H1 (cell line): Measurements from ENCODE around the gene PRKAR1B.

Source experiments
- CEBPB ChIP-seq: IDR thresholded peaks from 2 replicates; pipeline ENCODE4 v1.6.1; 2012; ENCODE audit warnings: low read depth, low read length
- CTCF ChIP-seq, 3 experiments: IDR thresholded peaks; 1 replicate in 2 of 3; 2 replicates in 1 of 3; pipeline versions ENCODE4 v1.5.1 to v1.6.1; 2011; ENCODE audit warnings: low read length in 3 of 3, mild to moderate bottlenecking in 3 of 3, inconsistent platforms in 2 of 3, low read depth in 1 of 3, moderate library complexity in 1 of 3; ENCODE audit not compliant: insufficient read depth in 1 of 3; ENCODE audit errors: control extremely low read depth in 1 of 3
- EGR1 ChIP-seq: IDR thresholded peaks from 2 replicates; pipeline ENCODE4 v1.6.1; 2011; ENCODE audit warnings: low read depth, low read length, borderline replicate concordance
- GABPA ChIP-seq: IDR thresholded peaks from 2 replicates; pipeline ENCODE4 v1.6.1; 2011; ENCODE audit warnings: mild to moderate bottlenecking, low read length, moderate library complexity, borderline replicate concordance; ENCODE audit not compliant: insufficient read depth
- HDAC2 ChIP-seq, 2 experiments: fragments of 300-600 bp in 1 of 2; sonication (generic) in 1 of 2; IDR thresholded peaks; 2 replicates each; pipeline ENCODE4 v1.6.1; 2011 to 2012; ENCODE audit warnings: low read depth in 2 of 2, low read length in 2 of 2, mild to moderate bottlenecking in 2 of 2, moderate library complexity in 2 of 2, borderline replicate concordance in 1 of 2, inconsistent platforms in 1 of 2
- KDM1A ChIP-seq: fragments of 200-600, 300-600 bp; sonication (generic); IDR thresholded peaks from 2 replicates; pipeline ENCODE4 v1.7.1; 2016; ENCODE audit warnings: mild to moderate bottlenecking, low read length, borderline replicate concordance
- NRF1 ChIP-seq: IDR thresholded peaks from 2 replicates; pipeline ENCODE4 v1.6.1; 2011; ENCODE audit warnings: mild to moderate bottlenecking, low read depth, low read length, improper control_type of control experiment
- POLR2A ChIP-seq, 2 experiments: IDR thresholded peaks; 1 replicate in 1 of 2; 2 replicates in 1 of 2; pipeline ENCODE4 v1.6.1; 2011; ENCODE audit warnings: low read depth in 2 of 2, low read length in 2 of 2, mild to moderate bottlenecking in 2 of 2; ENCODE audit errors: control extremely low read depth in 1 of 2
- RNF2 ChIP-seq: fragments of 200-900, 300-1000 bp; sonication (generic); IDR thresholded peaks from 2 replicates; pipeline ENCODE4 v1.7.1; 2016; ENCODE audit warnings: borderline replicate concordance, low read depth, mild to moderate bottlenecking, antibody characterized with exemption, low read length; ENCODE audit not compliant: poor library complexity, severe bottlenecking; ENCODE audit errors: missing control alignments
- SUZ12 ChIP-seq: fragments of 200-600 bp; sonication (generic); IDR thresholded peaks from 2 replicates; pipeline ENCODE4 v1.6.1; 2012; ENCODE audit warnings: mild to moderate bottlenecking, inconsistent platforms, low read length, moderate library complexity, mixed read lengths
- TCF12 ChIP-seq: IDR thresholded peaks from 2 replicates; pipeline ENCODE4 v1.6.1; 2011; ENCODE audit warnings: low read depth, mild to moderate bottlenecking, low read length
- ZNF274 ChIP-seq: IDR thresholded peaks from 2 replicates; pipeline ENCODE4 v1.7.0; 2012; ENCODE audit warnings: low read length, borderline replicate concordance; ENCODE audit errors: extremely low read depth

- TF ChIP-seq KDM1A (no peak), HDAC2 (IDR thresholded peaks at IDR 0.05; ENCODE audit: borderline replicate concordance in 1 of 2, low read depth in 2 of 2, low read length in 2 of 2) (no peak), EGR1 (no peak), POLR2A (IDR thresholded peaks at IDR 0.05; ENCODE audit: control extremely low read depth in 1 of 2, low read depth in 2 of 2, low read length in 2 of 2) (no peak), RNF2 (no peak), GABPA (no peak), SUZ12 (no peak), CEBPB (no peak), NRF1 (no peak), TCF12 (no peak), ZNF274 (no peak), CTCF (IDR thresholded peaks at IDR 0.05; ENCODE audit: control extremely low read depth in 1 of 3, insufficient read depth in 1 of 3, low read depth in 1 of 3, low read length in 3 of 3) (no peak)
Observed at GRCh38 chr7:596071-596818, 130.8 kb downstream of the PRKAR1B start.
